ENCODE measurements around the gene SEC63. TPM values are rescaled to one million over a fixed set of nuclear protein-coding genes. Genes with fewer than 3 reads are reported as not detected.
"Not testable (repeated sequence)": the region's sequence is repeated elsewhere in the genome, so short reads cannot be mapped to it uniquely, and the experiment has no call there.

Gene SEC63
- total and polyA plus RNA-seq, 2 experiments from 2014 or later: 38.5 to 190 TPM

DNA sequence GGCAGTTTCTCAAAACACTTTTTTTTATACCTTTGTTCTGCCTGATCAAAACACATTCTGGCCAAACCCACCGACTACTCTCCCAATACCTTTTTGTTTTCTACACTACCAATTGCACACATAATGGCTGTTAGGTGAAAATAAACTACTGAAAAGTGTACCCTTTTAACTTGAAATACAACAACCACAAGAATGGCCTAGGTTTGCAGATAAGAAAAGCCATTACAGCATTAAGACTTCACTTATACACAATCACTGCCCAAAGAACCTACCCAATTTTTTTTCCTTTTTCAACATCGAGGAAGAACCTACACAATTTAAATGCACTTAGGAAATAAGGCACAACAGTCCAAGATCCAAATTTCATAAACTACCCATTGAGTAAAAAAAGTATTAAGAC, 1.8 kb downstream of the SEC63 start:
- Histone ChIP-seq H4K20me1 (ENCODE audit: insufficient read depth) (peaks cover 8% of the 10 kb centered on the region; the same call in 1 of the 2 replicates), H3K79me2 (ENCODE audit: insufficient read depth) (peaks cover 64% of the 10 kb centered on the region), H3K9me2 (ENCODE audit: insufficient read depth) (no peaks in the 10 kb centered on the region), H3K4me1 (ENCODE audit: insufficient read depth) (peaks cover 31% of the 10 kb centered on the region), H3K27me3 (replicated peaks; ENCODE audit: insufficient read depth) (no peaks in the 10 kb centered on the region), H3K4me2 (ENCODE audit: unreplicated experiment) (peak overlapping the region; percentile 77), H3K36me3 (ENCODE audit: low read depth) (peaks cover 5% of the 10 kb centered on the region), H3K27ac (peak overlapping the region; percentile 94), H3K9me3 (ENCODE audit: low read depth) (no peaks in the 10 kb centered on the region), H3K9ac (peak overlapping the region; percentile 97), H3F3A (ENCODE audit: insufficient read depth) (peaks cover 34% of the 10 kb centered on the region), H3K4me3 (peak overlapping the region; percentile 95), H2AFZ (no peak overlapping the region)
- 45 to 47% methylated on average over 2 of the region's 2 CpGs for WGBS, 2 experiments (ENCODE audit: low coverage in 1 of 2, low lambda C conversion rate in 2 of 2, missing lambda C conversion rate in 2 of 2)
- in situ Hi-C loops (cut with MboI): no loop called here
- TF ChIP-seq EZH2 (IDR thresholded peaks at IDR 0.05; ENCODE audit: insufficient read depth, poor library complexity, severe bottlenecking): no peak
- TF ChIP-seq EZH2phosphoT487 (IDR thresholded peaks at IDR 0.05; ENCODE audit: insufficient read depth, low read depth): no peak
- no peak for DNase-seq

DNA sequence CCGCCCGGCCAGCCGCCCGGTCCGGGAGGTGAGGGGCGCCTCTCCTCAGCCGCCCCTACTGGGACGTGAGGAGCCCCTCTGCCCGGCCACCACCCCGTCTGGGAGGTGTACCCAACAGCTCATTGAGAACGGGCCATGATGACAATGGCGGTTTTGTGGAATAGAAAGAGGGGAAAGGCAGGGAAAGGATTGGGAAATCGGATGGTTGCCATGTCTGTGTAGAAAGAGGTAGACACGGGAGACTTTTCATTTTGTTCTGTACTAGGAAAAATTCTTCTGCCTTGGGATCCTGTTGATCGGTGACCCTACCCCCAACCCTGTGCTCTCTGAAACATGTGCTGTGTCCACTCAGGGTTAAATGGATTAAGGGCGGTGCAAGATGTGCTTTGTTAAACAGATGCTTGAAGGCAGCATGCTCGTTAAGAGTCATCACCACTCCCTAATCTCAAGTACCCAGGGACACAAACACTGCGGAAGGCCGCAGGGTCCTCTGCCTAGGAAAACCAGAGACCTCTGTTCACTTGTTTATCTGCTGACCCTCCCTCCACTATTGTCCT, 4.1 kb downstream of the SEC63 start:
- H3K9ac ChIP-seq; in situ Hi-C loops (cut with MboI); H3K4me3 ChIP-seq; DNase-seq; H2AFZ ChIP-seq; H3K9me3 ChIP-seq (ENCODE audit: low read depth); H3K4me2 ChIP-seq (ENCODE audit: unreplicated experiment); H3K27ac ChIP-seq; H3K9me2 ChIP-seq (ENCODE audit: insufficient read depth); H3K27me3 ChIP-seq (replicated peaks; ENCODE audit: insufficient read depth); H3K36me3 ChIP-seq (ENCODE audit: low read depth): not testable (repeated sequence)
- peaks cover 86% of the 10 kb centered on the region for H3K79me2 ChIP-seq (ENCODE audit: insufficient read depth)
- 89 to 91% methylated on average over 10 to 17 of the region's 19 CpGs for WGBS, 2 experiments (ENCODE audit: low coverage in 1 of 2, low lambda C conversion rate in 2 of 2, missing lambda C conversion rate in 2 of 2)
- H3F3A ChIP-seq (ENCODE audit: insufficient read depth): peaks cover 34% of the 10 kb centered on the region
- peaks cover 27% of the 10 kb centered on the region for H4K20me1 ChIP-seq (ENCODE audit: insufficient read depth)
- H3K4me1 ChIP-seq (ENCODE audit: insufficient read depth): peaks cover 43% of the 10 kb centered on the region

DNA sequence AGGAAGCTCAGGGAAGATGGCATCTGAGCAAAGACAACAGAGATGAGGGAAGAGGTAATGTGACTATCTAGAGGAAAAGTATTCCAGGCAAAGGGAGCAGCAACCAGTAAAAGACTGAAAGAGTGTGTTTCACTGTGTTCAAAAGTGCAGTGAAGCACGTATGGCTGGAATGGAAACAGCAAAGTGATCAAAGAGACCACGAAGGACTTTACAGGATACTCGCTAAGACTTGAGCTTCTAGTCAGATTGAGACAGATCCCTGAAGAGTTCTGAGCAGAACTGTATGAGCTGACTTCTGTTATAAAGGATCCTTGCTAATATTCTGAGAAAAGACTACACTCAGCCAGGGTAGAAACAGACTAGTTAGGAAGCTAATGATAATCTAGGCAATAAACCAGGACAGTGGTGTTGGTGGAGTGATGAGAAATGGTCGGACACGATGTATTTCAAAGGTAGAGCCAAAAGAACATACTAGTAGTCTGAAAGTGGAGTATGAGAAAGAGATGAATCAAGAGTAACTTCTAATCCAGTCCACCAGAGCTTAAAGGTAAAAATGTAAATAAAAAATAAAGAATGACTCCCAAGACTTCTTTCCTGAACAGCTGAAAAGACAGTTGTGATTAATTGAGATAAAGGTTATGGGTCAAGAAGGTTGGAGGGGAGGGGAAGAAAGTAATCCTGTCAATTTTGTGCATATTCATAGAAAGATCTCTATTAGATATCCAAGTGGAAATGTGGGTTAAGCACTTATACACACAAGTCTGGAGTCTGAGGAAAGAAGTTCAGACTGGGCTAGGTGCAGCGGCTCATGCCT, 14.2 kb downstream of the SEC63 start:
- no peak overlapping the region for H3K4me3 ChIP-seq
- no peak overlapping the region for H3K9ac ChIP-seq
- H3K79me2 ChIP-seq (ENCODE audit: insufficient read depth): peaks cover 100% of the 10 kb centered on the region
- H3K4me1 ChIP-seq (ENCODE audit: insufficient read depth): no peaks in the 10 kb centered on the region
- in situ Hi-C loops (cut with MboI): no loop called here
- no peaks in the 10 kb centered on the region for H3K9me3 ChIP-seq (ENCODE audit: low read depth)
- DNase-seq: no peak
- no peaks in the 10 kb centered on the region for H3K27me3 ChIP-seq (replicated peaks; ENCODE audit: insufficient read depth)
- peaks cover 55% of the 10 kb centered on the region for H4K20me1 ChIP-seq (ENCODE audit: insufficient read depth)
- H3F3A ChIP-seq (ENCODE audit: insufficient read depth): no peaks in the 10 kb centered on the region
- H3K27ac ChIP-seq: no peak overlapping the region
- H3K36me3 ChIP-seq (ENCODE audit: low read depth): no peaks in the 10 kb centered on the region
- H3K4me2 ChIP-seq (ENCODE audit: unreplicated experiment): no peak overlapping the region
- H2AFZ ChIP-seq: no peak overlapping the region
- H3K9me2 ChIP-seq (ENCODE audit: insufficient read depth): no peaks in the 10 kb centered on the region
- TF ChIP-seq EZH2 (IDR thresholded peaks at IDR 0.05; ENCODE audit: insufficient read depth, poor library complexity, severe bottlenecking): no peak
- 91 to 93% methylated on average over 6 of the region's 6 CpGs for WGBS, 2 experiments (ENCODE audit: low coverage in 1 of 2, low lambda C conversion rate in 2 of 2, missing lambda C conversion rate in 2 of 2)

DNA sequence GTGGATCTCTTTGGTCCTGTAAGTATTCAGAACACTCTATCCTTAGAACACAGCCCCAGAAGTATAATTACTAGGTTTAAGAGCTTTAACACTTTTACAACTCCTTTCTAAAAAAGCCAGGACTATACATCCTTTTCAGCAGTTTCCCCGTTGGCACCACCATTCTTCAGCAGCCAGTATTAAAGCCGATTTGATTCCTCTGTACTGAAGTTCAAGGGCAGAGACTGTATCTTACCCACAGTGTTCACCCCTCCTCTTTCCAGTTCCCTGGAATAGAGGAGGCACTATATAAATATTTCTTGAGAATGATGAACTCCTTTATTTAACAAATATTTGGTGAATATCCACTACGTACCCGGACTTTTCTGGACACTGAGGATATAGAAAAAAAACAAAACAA, 15.9 kb downstream of the SEC63 start:
- DNase-seq: no peak
- Histone ChIP-seq H3K4me2 (ENCODE audit: unreplicated experiment) (no peak overlapping the region), H3K36me3 (ENCODE audit: low read depth) (no peaks in the 10 kb centered on the region), H3F3A (ENCODE audit: insufficient read depth) (no peaks in the 10 kb centered on the region), H3K9me3 (ENCODE audit: low read depth) (no peaks in the 10 kb centered on the region), H3K4me1 (ENCODE audit: insufficient read depth) (no peaks in the 10 kb centered on the region), H4K20me1 (ENCODE audit: insufficient read depth) (peaks cover 45% of the 10 kb centered on the region), H3K4me3 (no peak overlapping the region), H3K9ac (no peak overlapping the region), H3K27me3 (replicated peaks; ENCODE audit: insufficient read depth) (no peaks in the 10 kb centered on the region), H3K79me2 (ENCODE audit: insufficient read depth) (peaks cover 100% of the 10 kb centered on the region), H3K9me2 (ENCODE audit: insufficient read depth) (no peaks in the 10 kb centered on the region), H3K27ac (no peak overlapping the region), H2AFZ (no peak overlapping the region)
- TF ChIP-seq EZH2phosphoT487 (IDR thresholded peaks at IDR 0.05; ENCODE audit: insufficient read depth, low read depth): no peak
- no peak for TF ChIP-seq EZH2 (IDR thresholded peaks at IDR 0.05; ENCODE audit: insufficient read depth, poor library complexity, severe bottlenecking)
- in situ Hi-C loops (cut with MboI): no loop called here
- WGBS, 2 experiments (ENCODE audit: low coverage in 1 of 2, low lambda C conversion rate in 2 of 2, missing lambda C conversion rate in 2 of 2): 86 to 97% methylated on average over 4 of the region's 4 CpGs
